ENCODE measurements around the gene FOXP3.
A peak's percentile ranks its signal among the peaks of the same experiment; 100 is the strongest.

FOXP3 gene

GRCh38 chrX:49273181-49273727 lies 8.7 kb upstream of the FOXP3 start:
- DNase-seq (ENCODE audit: low read depth), result no peak

GRCh38 chrX:49272421-49272820 lies 7.9 kb upstream of the FOXP3 start:
- no peak for DNase-seq (ENCODE audit: low read depth)

DNA sequence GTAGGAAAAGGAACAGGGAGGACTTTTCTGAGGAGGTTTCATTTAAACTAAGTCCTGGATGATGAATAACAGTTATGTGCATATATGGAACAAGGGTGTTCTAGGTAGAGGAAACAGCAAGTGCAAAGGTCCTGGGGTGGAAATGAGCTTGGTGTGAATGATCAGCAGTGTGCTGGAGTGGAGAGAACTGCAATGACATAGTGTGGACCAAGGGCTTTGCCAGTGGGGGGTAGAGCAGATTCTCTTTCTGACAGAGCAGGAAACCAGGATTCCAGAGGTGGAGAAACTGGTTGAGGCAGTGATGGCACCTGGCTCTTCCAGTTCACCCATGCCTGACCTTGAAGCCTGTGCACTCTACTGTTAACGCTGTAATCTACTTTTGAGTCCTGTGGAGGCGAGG lies 6.8 kb upstream of the FOXP3 start:
- DNase-seq (ENCODE audit: low read depth), result no peak

- no peak for DNase-seq (ENCODE audit: low read depth)
Observed at GRCh38 chrX:49270249-49270921, 5.9 kb upstream of the FOXP3 start.

DNA sequence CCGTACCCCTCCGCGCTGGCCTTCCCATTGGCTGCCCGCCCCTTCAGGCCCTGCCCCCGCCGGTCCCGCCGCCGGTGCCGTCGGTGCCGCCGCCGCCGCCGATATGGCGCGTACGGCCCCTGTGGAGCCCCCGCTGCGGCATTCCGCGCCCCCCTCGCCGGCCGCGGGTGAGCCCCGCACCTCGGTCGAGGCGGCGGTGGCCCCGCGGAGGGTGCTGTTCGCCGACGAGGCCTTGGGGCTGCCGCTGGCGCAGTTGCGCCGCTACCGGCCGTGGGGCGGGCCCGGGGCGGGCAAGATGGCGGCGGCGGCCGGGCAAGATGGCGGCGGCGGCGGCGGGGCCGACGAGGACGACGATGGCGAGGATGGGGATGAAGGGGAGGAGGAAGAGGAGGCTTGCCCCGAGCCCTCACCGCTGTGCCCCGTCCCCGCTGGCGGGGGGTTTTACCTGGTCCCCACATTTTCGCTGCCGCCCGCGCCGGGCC lies 5.3 kb upstream of the FOXP3 start, which contains the start of gene PPP1R3F:
Gene PPP1R3F (plus strand): TSS at position 27 of the 482 bp plus-strand sequence. CDS start 77 bp downstream, at position 104.
- DNase-seq (ENCODE audit: low read depth), result no peak

GRCh38 chrX:49269010-49269766 lies 4.7 kb upstream of the FOXP3 start:
- DNase-seq (ENCODE audit: low read depth), result peak; percentile 97

DNA sequence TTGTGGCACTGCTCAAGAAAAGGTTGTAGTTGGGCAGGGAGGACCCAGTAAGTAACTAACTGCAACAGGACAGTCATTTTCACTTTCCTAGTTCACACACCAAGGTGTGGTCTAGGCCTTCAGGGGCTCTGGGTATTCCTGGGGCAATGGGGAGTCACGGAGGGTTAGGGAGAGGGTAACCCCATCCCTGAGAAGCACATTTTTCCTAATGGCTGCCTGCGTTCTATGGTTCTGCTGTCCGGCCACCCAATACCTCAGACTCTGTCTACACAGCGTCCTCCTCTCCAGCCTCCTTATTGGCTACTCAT lies 4.1 kb upstream of the FOXP3 start:
- no peak for DNase-seq (ENCODE audit: low read depth)

- DNase-seq (ENCODE audit: low read depth), result no peak
Observed at GRCh38 chrX:49266523-49267445, 2.3 kb upstream of the FOXP3 start.

GRCh38 chrX:49263631-49264030 lies 879 bp downstream of the FOXP3 start:
- DNase-seq (ENCODE audit: low read depth), result no peak

DNA sequence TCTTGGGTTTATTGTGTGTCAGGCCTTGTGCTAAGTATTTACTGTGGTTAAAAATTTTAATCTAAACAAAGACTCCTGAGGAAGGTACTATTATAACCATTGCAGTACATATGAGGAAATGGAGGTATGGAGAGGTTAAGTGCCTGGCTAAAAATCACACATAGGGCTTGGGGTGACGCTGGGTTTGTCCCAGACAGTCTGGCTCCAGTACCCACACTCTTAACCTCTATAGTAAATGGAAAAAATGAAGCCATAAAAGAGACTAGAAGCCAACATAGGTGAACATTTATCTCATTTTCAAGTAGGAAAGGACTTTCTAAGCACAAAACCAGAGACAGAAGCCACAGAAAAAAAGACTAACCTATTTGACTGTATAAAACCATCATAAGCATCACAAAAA lies 1.9 kb downstream of the FOXP3 start:
- DNase-seq (ENCODE audit: low read depth), result no peak

- no peak for DNase-seq (ENCODE audit: low read depth)
Observed at GRCh38 chrX:49260221-49260985, 4.1 kb downstream of the FOXP3 start.

GRCh38 chrX:49258749-49259124 lies 5.8 kb downstream of the FOXP3 start:
- DNase-seq (ENCODE audit: low read depth), result no peak

DNA sequence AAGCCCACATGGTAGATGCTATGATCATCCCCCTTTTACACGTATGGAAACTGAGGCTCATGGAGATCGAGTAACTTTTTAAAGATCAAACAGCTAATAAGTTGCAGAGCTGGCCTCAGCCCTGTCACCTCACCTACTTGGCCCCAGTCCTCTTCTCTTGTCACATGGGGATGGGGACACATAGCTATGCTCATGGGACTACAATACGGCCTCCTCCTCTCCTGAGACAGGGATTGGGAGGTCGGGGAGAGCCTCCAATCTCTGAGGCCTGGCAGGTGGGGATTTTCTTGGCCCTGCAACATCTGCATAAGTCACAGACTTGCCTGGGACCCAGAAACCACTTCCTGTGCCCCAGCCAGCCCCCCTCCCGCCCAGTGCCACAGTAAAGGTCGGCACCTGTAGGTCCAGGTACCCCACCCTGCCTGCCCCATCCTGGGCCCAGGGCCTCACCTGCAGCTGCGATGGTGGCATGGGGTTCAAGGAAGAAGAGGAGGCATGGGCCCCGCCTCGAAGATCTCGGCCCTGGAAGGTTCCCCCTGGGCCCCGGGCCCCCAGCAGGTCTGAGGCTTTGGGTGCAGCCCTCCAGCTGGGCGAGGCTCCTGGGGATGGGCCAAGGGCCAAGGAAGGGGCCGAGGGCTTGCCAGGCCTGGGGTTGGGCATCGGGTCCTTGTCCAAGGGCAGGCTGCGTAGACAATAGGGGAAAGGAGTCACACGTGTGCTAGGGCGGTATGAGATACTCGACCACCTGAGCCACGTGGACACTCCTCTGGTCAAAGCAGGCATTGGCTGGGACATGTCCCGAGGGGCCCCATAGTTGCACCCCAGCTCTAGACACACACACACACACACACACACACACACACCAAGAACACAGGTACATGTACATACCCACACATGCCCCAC lies 6.4 kb downstream of the FOXP3 start:
- no peak for DNase-seq (ENCODE audit: low read depth)

- DNase-seq (ENCODE audit: low read depth), result no peak
Observed at GRCh38 chrX:49257074-49257790, 7.3 kb downstream of the FOXP3 start.

- DNase-seq (ENCODE audit: low read depth), result no peak
Observed at GRCh38 chrX:49256268-49256995, 8.1 kb downstream of the FOXP3 start.

DNA sequence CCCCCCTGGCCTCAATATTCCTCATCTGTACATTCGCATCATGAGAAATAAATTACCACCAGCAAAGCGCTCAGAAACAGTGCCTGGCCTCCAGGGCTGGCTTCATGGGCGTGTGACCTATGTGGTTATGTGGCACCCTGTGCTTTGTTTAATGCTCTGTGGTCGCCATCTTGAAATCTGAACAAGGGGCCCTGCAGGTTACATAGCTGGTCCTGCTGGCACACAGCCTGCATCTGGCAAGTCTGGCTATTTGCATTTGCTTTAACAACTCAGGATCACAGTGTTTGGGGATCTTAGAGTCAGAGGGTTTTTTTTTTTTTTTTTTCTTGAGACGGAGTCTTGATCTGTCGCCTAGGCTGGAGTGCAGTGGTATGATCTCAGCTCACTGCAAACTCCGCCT lies 9.9 kb downstream of the FOXP3 start:
- DNase-seq (ENCODE audit: low read depth), result no peak

DNA sequence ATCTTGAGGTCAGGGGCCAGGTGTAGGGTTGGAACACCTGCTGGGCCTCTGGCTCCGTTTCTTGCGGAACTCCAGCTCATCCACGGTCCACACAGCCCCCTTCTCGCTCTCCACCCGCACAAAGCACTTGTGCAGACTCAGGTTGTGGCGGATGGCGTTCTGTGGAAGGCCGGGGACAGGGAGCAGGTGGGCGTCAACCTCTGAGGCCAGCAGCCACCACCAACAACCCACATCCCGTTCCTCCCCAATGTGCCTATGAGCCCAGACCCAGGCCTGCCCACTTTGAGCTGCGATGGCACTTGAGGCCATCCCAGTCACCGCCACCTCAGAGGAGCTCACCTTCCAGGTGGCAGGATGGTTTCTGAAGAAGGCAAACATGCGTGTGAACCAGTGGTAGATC lies 13.2 kb downstream of the FOXP3 start:
- no peak for DNase-seq (ENCODE audit: low read depth)

DNA sequence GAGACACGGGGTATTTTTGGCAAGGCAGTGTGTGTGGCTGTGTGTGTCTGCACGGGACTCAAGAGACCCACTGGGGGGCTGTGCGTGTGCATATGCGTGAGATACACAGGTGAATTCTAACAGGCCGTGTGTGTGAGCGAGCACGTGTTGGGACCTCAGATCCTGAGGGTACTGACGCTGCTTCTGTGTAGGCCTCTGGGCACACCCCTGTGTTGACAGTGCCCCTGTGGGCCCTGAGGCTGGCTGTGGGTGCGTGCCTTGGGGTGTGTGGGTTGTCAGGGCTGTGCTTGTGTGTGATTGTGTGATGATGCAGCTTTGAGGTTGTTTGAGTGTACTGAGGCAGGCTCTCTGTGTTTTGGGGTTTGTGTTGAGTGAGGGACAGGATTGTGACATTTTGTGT lies 13.9 kb downstream of the FOXP3 start:
- no peak for DNase-seq (ENCODE audit: low read depth)

GRCh38 chrX:49250066-49250465 lies 14.4 kb downstream of the FOXP3 start:
- no peak for DNase-seq (ENCODE audit: low read depth)
